ENCODE measurements around the gene GRID2. TPM values are rescaled to one million over a fixed set of nuclear protein-coding genes. Genes with fewer than 3 reads are reported as not detected.

The GRID2 gene
- total and polyA plus RNA-seq, 2 of the 13 experiments (the other 11 are each of a cell fraction or from before 2014, with no cell fraction given): not detected

- TF ChIP-seq, protein P1, sequence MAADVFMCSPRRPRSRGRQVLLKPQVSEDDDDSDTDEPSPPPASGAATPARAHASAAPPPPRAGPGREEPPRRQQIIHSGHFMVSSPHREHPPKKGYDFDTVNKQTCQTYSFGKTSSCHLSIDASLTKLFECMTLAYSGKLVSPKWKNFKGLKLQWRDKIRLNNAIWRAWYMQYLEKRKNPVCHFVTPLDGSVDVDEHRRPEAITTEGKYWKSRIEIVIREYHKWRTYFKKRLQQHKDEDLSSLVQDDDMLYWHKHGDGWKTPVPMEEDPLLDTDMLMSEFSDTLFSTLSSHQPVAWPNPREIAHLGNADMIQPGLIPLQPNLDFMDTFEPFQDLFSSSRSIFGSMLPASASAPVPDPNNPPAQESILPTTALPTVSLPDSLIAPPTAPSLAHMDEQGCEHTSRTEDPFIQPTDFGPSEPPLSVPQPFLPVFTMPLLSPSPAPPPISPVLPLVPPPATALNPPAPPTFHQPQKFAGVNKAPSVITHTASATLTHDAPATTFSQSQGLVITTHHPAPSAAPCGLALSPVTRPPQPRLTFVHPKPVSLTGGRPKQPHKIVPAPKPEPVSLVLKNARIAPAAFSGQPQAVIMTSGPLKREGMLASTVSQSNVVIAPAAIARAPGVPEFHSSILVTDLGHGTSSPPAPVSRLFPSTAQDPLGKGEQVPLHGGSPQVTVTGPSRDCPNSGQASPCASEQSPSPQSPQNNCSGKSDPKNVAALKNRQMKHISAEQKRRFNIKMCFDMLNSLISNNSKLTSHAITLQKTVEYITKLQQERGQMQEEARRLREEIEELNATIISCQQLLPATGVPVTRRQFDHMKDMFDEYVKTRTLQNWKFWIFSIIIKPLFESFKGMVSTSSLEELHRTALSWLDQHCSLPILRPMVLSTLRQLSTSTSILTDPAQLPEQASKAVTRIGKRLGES (CRISPR knock-in tag; IDR thresholded peaks at IDR 0.05; ENCODE audit: borderline replicate concordance): no peak
These were observed 659.1 kb downstream of the GRID2 start (continued) for GRCh38 chr4:92962831-92963230.

DNA sequence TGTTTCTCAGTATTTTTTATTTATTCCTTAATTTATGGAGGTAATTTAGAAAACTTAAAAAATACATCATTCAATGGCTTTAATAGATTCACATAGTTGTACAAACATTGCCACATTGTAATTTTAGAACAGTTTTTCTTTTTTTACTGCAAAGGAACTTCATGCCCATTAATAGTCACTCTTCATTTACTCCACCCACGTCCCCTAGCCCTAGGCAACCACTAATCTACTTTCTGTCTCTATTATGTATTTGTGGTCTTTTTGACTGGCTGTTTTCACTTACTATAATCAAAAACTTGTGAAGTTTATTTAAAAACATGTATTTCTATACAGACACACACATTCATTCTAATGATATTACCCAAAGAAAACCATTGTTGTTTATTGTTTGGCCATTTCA, 664.8 kb downstream of the GRID2 start:
- Histone ChIP-seq H3K9me3 (ENCODE audit: low read length) (no peaks in the 10 kb centered on the region), H3K4me1 (ENCODE audit: insufficient read depth, low read length) (peaks cover 15% of the 10 kb centered on the region), H3K4me2 (ENCODE audit: low read depth, low read length) (no peak overlapping the region), H3K36me3 (replicated peaks in 1 of 2; ENCODE audit: control insufficient read depth in 1 of 2, insufficient read depth in 2 of 2, low read length in 2 of 2) (no peaks in the 10 kb centered on the region), H3K4me3 (replicated peaks in 1 of 3; ENCODE audit: insufficient read depth in 1 of 3, low read depth in 2 of 3, low read length in 3 of 3) (no peak overlapping the region), H3K27me3 (ENCODE audit: control insufficient read depth in 1 of 2, insufficient read depth in 2 of 2, low read length in 2 of 2) (no peaks in the 10 kb centered on the region), H4K20me1 (ENCODE audit: insufficient read depth, low read length) (no peaks in the 10 kb centered on the region), H3K79me2 (ENCODE audit: insufficient read depth, low read length) (no peaks in the 10 kb centered on the region), H3K27ac (ENCODE audit: extremely low read length, insufficient read depth, low read length) (no peak overlapping the region), H2AFZ (ENCODE audit: low read length) (no peak overlapping the region), H3K9ac (ENCODE audit: insufficient read depth, low read depth, low read length) (no peak overlapping the region)
- BruUV-seq (replicated peaks): no TSS peak
- ATAC-seq (no peak), DNase-seq (ENCODE audit: low spot score) (no peak), FAIRE-seq (no peak)
- ChIA-PET CTCF (ENCODE audit: low intra/inter-chr PET ratio, low total read pairs) (no interaction called here), POLR2A (no interaction called here)
- no peak for TF ChIP-seq ZNF225 (CRISPR knock-in tag; IDR thresholded peaks at IDR 0.05)
- TF ChIP-seq CAMTA2 (CRISPR knock-in tag; IDR thresholded peaks at IDR 0.05; ENCODE audit: borderline replicate concordance): no peak
- intact Hi-C loops (cut with micrococcal nuclease; ENCODE audit: unreplicated experiment) (no loop called here), in situ Hi-C loops (cut with HindIII; ENCODE audit: extremely low pct_ligation_motif_present, low pct_unique_long_range_greater_than_20kb) (no loop called here)
- 32% methylated on average over 1 of the region's 1 CpG for WGBS (ENCODE audit: low lambda C conversion rate)

GRCh38 chr4:92968996-92969395, 665.2 kb downstream of the GRID2 start:
- ChIA-PET CTCF (ENCODE audit: low intra/inter-chr PET ratio, low total read pairs) (no interaction called here), POLR2A (no interaction called here)
- 53% methylated on average over 1 of the region's 1 CpG for WGBS (ENCODE audit: low lambda C conversion rate)
- no peak overlapping the region for H3K9ac ChIP-seq (ENCODE audit: insufficient read depth, low read depth, low read length)
- FAIRE-seq (no peak), ATAC-seq (no peak), DNase-seq (ENCODE audit: low spot score) (no peak)
- intact Hi-C loops (cut with micrococcal nuclease; ENCODE audit: unreplicated experiment) (no loop called here), in situ Hi-C loops (cut with HindIII; ENCODE audit: extremely low pct_ligation_motif_present, low pct_unique_long_range_greater_than_20kb) (no loop called here)
- no peak overlapping the region for H3K27ac ChIP-seq (ENCODE audit: extremely low read length, insufficient read depth, low read length)
- no peak overlapping the region for H2AFZ ChIP-seq (ENCODE audit: low read length)
- no TSS peak for BruUV-seq (replicated peaks)
- H3K79me2 ChIP-seq (ENCODE audit: insufficient read depth, low read length): no peaks in the 10 kb centered on the region
- no peaks in the 10 kb centered on the region for H3K36me3 ChIP-seq (replicated peaks in 1 of 2; ENCODE audit: control insufficient read depth in 1 of 2, insufficient read depth in 2 of 2, low read length in 2 of 2)
- TF ChIP-seq THRA (CRISPR knock-in tag; IDR thresholded peaks at IDR 0.05; ENCODE audit: borderline replicate concordance) (no peak), DNMT3B (CRISPR knock-in tag; conservative IDR thresholded peaks at IDR 0.05) (no peak), KLF9 (CRISPR knock-in tag; IDR thresholded peaks at IDR 0.05; ENCODE audit: low read depth) (no peak), ZNF20 (CRISPR knock-in tag; IDR thresholded peaks at IDR 0.05) (no peak)
- no peak overlapping the region for H3K4me3 ChIP-seq (replicated peaks in 1 of 3; ENCODE audit: insufficient read depth in 1 of 3, low read depth in 2 of 3, low read length in 3 of 3)
- peaks cover 15% of the 10 kb centered on the region for H3K4me1 ChIP-seq (ENCODE audit: insufficient read depth, low read length)
- H3K4me2 ChIP-seq (ENCODE audit: low read depth, low read length): no peak overlapping the region
- H3K27me3 ChIP-seq (ENCODE audit: control insufficient read depth in 1 of 2, insufficient read depth in 2 of 2, low read length in 2 of 2): no peaks in the 10 kb centered on the region
- no peaks in the 10 kb centered on the region for H4K20me1 ChIP-seq (ENCODE audit: insufficient read depth, low read length)
- H3K9me3 ChIP-seq (ENCODE audit: low read length): no peaks in the 10 kb centered on the region

Data from HepG2 (cell line).